WERI-Rb-1 (cell line): Measurements from ENCODE around the gene PPA2.
A peak's percentile ranks its signal among the peaks of the same experiment; 100 is the strongest.

Experiments
- DNase-seq: peaks from one replicate; pipeline ENCODE4 v3.0.0-alpha.2; 2020
- H3K27ac ChIP-seq: fragments of 250-450 bp; sonication (Bioruptor Pico); 2 replicates; pipeline ENCODE4 v1.5.1; 2020; ENCODE audit warnings: mild to moderate bottlenecking, moderate library complexity
- H3K27me3 ChIP-seq: fragments of 250-450 bp; sonication (Bioruptor Pico); 2 replicates; pipeline ENCODE4 v1.5.1; 2021; ENCODE audit warnings: mild to moderate bottlenecking, low read depth, moderate library complexity; ENCODE audit not compliant: insufficient read depth, severe bottlenecking
- H3K36me3 ChIP-seq: fragments of 250-450 bp; sonication (Bioruptor Pico); 2 replicates; pipeline ENCODE4 v1.5.1; 2020; ENCODE audit warnings: mild to moderate bottlenecking, moderate library complexity
- H3K4me3 ChIP-seq: 2 replicates; pipeline ENCODE4 v1.5.1; 2011; ENCODE audit warnings: low read depth, mild to moderate bottlenecking, control low read depth, low read length
- H3K9me3 ChIP-seq: fragments of 250-450 bp; sonication (Bioruptor Pico); 2 replicates; pipeline ENCODE4 v1.5.1; 2021; ENCODE audit warnings: mild to moderate bottlenecking, moderate library complexity; ENCODE audit not compliant: severe bottlenecking
- CTCF ChIP-seq: IDR thresholded peaks from 2 replicates; pipeline ENCODE4 v1.5.1; 2011; ENCODE audit warnings: low read depth, mild to moderate bottlenecking, control low read depth, inconsistent platforms, low read length

The PPA2 gene

GRCh38 chr4:105504744-105505143 is 30.9 kb upstream of the PPA2 start:
- no peak for DNase-seq
- H3K4me3 ChIP-seq: no peak overlapping the region
- H3K27ac ChIP-seq: no peak overlapping the region
- H3K27me3 ChIP-seq: no peaks in the 10 kb centered on the region
- no peaks in the 10 kb centered on the region for H3K9me3 ChIP-seq
- no peak for TF ChIP-seq CTCF
- no peaks in the 10 kb centered on the region for H3K36me3 ChIP-seq

- no peak for TF ChIP-seq CTCF
- Histone ChIP-seq H3K4me3 (no peak overlapping the region), H3K9me3 (no peaks in the 10 kb centered on the region), H3K36me3 (no peaks in the 10 kb centered on the region), H3K27ac (no peak overlapping the region), H3K27me3 (no peaks in the 10 kb centered on the region)
- no peak for DNase-seq
Observed at GRCh38 chr4:105503484-105503883, 29.6 kb upstream of the PPA2 start.

GRCh38 chr4:105496899-105497298 is 23.0 kb upstream of the PPA2 start:
- no peaks in the 10 kb centered on the region for H3K36me3 ChIP-seq
- H3K4me3 ChIP-seq: no peak overlapping the region
- no peak overlapping the region for H3K27ac ChIP-seq
- H3K9me3 ChIP-seq: no peaks in the 10 kb centered on the region
- TF ChIP-seq CTCF: peak; percentile 68
- no peak for DNase-seq
- H3K27me3 ChIP-seq: no peaks in the 10 kb centered on the region

GRCh38 chr4:105495667-105496066 is 21.8 kb upstream of the PPA2 start:
- TF ChIP-seq CTCF: no peak
- Histone ChIP-seq H3K36me3 (no peaks in the 10 kb centered on the region), H3K27me3 (no peaks in the 10 kb centered on the region), H3K9me3 (no peaks in the 10 kb centered on the region), H3K4me3 (no peak overlapping the region), H3K27ac (no peak overlapping the region)
- no peak for DNase-seq

- no peak for DNase-seq
- no peaks in the 10 kb centered on the region for H3K27me3 ChIP-seq
- no peak for TF ChIP-seq CTCF
- H3K9me3 ChIP-seq: peaks cover 3% of the 10 kb centered on the region
- no peak overlapping the region for H3K27ac ChIP-seq
- no peak overlapping the region for H3K4me3 ChIP-seq
- no peaks in the 10 kb centered on the region for H3K36me3 ChIP-seq
Observed at GRCh38 chr4:105490523-105490922, 16.7 kb upstream of the PPA2 start.

GRCh38 chr4:105483840-105484239 is 10.0 kb upstream of the PPA2 start:
- TF ChIP-seq CTCF: no peak
- Histone ChIP-seq H3K36me3 (no peaks in the 10 kb centered on the region), H3K27me3 (no peaks in the 10 kb centered on the region), H3K4me3 (no peak overlapping the region), H3K27ac (no peak overlapping the region), H3K9me3 (peaks cover 3% of the 10 kb centered on the region)
- no peak for DNase-seq
